Activated T-cell treated with anti-CD3 and anti-CD28 coated beads for 24 hours (primary cell): ENCODE measurements around the gene IL3RA.
"Not testable (repeated sequence)": the region's sequence is repeated elsewhere in the genome, so short reads cannot be mapped to it uniquely, and the experiment has no call there.

Experiments used
- DNase-seq: peaks from one replicate; pipeline ENCODE4 v3.0.0-alpha.2; 2020; ENCODE audit warnings: low read depth

Gene IL3RA

DNA sequence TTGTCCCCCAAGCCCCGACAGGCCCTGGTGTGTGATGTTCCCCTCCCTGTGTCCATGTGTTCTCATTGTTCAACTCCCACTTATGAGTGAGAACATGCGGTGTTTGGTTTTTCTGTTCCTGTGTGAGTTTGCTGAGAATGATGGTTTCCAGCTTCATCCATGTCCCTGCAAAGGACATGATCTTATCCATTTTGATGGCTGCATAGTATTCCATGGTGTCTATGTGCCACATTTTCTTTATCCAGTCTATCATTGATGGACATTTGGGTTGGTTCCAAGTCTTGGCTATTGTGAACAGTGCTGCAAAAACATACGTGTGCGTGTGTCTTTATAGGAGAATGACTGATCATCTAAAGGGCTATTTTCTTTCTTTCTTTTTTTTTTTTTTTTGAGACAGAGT is 4.2 kb upstream of the IL3RA start:
- not testable (repeated sequence) for DNase-seq

DNA sequence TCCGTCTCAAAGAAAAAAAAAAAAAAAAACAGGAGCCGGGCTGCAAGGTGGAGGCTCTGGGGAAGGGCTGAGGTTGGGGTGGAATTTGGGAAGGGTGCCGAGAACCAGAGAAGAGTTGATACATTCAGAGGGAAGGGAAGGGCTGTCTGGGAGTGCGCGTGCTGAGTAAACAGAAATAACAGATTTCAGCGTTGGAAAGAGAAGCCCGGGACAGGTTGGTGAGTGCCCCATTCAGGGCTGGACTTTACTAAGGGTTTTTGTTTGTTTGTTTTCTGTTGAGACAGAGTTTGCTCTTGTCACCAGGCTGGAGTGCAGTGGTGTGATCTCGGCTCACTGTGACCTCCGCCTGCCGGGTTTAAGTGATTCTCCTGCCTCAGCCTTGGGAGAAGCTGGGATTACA is 1.7 kb upstream of the IL3RA start:
- no peak for DNase-seq

DNA sequence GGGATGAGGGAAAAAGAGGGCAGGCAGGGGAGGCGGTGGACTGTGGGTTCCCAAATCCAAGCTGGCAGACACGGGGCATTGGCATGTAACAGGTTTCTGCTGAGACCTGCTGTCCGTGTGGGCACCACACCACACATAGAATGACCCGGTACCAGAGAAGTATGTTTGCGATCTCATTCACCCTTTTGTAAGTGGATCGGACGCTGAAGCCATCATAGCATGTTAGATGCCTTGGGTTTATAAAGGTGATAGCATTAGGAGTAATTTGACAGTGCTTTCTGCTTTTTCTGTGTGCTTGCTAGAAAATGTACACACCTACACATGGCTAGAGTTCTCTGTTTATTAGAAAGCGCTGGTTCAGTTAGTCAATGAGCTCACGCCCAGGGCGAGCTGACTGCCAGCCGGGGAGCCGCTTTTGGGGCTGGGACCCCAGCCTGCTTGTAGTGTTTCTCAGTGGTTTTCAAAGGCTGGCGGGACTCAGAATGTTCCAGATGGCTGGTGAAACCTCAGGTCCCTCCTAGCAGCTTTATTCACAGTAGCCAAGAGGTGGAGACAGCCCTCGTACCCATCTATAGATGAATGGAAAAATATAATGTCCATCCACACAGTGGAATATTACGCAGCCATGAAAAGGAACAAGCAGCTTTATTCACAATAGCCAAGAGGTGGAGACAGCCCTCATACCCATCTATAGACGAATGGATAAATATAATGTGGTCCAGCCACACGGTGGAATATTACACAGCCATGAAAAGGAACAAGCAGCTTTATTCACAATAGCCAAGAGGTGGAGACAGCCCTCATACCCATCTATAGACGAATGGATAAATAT is 579 bp downstream of the IL3RA start:
- DNase-seq = no peak

DNA sequence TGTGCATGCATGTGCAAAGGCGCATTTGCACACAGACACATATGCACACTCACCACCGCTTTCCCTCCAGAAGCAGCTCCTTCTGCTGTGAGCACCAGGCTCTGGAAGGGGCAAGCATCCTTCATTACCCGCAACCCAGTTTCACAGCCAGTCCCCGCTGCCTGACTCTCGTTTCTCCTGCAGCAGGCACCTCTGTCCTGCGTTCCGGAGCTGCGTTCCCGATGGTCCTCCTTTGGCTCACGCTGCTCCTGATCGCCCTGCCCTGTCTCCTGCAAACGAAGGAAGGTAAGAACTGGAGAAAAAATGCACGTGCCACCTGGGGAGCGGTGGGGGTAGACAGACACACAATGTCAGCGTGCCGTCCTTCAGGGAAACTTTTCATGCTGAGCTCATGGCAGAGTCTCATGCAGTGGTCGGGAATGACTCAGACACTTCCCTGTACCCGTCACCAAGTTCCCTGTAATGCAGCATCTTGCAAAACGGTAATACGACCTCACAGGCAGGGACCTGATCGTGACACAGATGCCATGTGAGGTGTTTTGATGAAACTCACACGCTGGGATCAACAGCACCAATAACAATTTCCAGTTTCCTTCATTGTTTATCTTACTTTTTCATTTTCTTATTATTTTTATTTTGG is 5.1 kb downstream of the IL3RA start:
- DNase-seq = no peak

DNA sequence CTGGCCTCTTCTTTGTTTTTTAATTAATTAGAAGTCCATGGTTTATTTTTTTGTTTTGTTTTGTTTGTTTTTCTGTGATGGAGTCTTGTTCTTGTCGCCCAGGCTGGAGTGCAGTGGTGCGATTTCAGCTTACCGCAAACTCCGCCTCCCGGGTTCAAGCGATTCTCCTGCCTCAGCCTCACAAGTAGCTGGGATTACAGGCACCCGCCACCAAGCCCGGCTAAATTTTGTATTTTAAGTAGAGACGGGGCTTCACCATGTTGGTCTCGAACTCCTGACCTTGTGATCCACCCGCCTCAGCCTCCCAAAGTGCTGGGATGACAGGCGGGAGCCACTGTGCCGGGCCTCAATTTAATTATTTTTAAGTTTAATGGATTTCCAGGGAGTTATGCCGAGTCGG is 13.0 kb downstream of the IL3RA start:
- not testable (repeated sequence) for DNase-seq

DNA sequence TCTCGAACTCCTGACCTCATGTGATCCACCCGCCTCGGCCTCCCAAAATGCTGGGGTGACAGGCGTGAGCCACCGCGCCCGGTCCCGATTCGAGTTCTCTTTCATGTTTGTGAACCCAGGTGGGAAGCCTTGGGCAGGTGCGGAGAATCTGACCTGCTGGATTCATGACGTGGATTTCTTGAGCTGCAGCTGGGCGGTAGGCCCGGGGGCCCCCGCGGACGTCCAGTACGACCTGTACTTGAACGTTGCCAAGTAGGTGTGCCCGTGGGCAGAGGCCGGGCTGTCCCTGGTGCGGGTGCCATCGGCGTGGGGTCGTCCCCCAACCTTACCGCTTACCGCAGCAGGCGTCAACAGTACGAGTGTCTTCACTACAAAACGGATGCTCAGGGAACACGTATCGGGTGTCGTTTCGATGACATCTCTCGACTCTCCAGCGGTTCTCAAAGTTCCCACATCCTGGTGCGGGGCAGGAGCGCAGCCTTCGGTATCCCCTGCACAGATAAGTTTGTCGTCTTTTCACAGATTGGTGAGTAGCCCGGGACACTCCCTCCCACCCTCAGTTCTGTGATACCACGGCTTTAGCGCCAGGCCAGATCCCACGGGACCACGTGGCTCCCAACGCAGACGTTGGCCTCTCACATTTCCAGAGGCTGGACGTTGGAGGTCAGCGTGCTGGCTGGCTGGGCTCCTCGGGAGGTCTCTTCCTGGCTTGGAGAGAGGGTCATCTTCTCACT is 15.6 kb downstream of the IL3RA start:
- DNase-seq = no peak

DNA sequence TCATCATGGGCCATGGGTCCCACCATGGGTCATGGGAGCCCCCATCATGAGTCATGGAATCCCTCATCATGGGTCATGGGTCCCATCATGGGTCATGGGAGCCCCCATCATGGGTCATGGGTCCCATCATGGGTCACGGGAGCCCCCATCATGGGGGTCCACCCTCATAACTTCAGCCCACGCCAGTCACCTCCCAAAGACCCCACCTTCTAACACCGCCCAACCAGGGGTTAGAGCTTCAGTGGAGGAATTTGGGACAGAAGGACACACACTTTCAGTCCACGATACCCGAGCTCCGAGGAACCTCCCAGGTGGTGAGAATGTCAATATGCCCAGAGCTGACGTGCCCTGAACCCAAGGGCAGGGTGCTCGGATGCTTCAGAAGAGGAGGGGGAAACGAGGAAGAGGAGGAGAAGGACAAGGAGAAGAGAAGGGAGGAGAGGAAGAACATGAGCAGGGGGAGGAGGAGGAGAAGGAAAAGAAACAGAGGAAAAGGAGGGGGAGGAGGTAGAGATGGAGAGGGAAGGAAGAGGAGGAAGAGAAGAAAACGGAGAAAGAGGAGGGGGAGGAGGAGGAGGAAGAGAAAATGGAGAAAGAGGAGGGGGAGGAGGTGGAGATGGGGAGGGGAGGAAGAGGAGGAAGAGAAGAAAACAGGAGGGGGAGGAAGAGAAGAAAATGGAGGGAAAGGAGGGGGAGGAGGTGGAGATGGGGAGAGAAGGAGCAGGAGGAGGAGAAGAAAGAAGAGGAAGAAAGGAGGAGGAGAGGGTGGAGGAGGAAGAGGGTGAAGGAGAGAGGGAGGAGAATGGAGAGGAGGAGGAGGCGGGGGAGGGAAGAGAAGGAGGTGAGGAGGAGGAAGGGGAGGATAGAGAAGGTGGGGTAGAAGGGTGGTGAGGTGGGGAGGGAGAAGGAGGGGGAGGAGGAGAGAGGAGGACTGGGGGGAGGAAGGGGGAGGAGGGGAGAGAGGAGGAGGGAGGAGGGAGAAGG is 17.7 kb downstream of the IL3RA start:
- DNase-seq = no peak

DNA sequence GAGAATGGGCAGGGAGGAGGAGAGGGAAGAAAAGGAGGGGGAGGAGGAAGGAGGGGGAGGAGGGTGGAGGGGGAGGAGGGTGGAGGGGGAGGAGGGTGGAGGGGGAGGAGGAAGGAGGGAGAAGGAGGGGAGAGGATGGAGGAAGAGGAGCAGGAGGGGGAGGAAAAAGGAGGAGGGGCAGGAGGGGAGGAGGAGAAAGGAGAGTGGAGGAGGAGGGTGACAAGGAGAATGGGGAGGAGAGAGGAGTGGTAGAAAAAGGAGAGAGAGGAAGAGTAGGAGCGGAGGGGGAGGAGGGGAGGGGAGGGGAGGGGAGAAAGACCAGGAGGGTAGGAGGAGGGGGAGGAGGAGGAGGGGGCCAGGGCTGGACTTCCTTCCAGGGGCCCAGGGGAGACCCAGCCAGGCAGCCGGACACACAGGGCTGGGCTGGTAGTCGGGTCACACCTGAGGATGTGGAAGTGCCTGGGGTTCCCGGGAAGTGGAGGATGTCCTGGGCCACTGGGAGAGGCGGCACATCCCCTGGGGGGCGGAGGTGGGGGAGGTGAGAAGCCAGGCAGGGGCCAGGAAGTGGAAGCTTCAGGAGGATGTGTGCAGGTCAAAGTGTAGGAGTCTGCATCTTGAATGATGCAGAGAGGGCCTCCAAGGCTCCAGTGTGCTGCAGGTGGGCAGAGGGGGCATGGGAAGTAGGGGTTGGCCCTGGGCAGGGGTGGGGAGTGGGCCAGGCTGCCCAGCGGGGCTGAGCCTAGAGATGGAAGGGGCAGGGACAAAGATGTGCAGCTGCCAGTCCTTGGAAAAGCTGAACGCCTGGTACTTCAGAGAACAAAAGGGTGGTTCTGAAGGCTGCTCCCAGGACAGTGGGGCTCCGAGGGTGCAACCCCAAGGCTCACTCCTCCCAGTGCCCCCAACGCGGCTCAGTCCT is 18.8 kb downstream of the IL3RA start:
- DNase-seq = no peak

DNA sequence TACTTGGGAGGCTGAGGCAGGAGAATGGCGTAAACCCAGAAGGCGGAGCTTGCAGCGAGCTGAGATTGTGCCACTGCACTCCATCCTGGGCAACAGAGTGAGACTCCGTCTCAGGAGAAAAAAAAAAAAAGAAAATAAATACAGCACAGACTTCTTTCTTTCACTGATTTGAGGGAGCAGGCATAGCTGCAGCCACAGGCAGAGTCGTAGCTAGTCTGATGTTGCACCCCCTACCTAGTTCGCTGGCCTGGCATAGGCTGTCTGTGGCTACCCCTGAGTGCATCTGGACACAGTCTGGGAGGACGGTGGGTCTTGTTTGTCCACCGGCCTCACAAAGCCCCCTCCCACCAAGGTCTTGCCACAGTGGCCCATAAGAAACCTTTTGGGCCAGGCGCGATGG is 21.4 kb downstream of the IL3RA start:
- DNase-seq = no peak

DNA sequence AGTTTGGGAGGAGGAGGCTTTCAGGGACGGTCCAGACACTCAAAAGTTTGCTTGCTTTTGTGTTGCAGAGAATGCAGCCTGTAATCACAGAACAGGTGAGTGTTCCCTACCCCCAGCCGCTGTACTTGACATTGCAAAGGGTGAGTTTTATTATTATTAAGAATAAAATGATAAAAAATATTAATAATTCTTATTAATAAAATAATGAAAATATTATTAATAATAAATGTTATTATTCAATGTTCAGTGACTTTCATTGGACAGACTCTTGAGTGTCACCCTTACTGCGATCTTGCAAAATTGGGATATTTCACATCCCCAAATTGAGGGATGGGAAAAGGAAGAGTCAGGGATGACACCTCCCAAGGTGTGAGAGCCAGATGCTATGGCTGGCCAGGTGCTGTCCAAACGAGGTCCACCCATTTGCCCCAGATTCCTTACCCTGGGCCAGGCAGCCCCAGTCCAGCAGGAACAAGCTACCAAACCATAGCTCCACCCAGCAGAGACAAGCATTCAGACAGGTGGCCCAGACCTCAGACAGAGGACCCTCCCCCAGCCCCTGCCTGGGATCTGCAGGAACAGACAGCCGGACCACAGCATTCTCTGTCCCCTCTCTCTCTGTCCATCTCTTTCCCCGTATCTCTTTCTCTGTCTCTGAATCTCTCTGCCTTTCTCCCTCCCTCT is 22.4 kb downstream of the IL3RA start:
- DNase-seq = no peak

DNA sequence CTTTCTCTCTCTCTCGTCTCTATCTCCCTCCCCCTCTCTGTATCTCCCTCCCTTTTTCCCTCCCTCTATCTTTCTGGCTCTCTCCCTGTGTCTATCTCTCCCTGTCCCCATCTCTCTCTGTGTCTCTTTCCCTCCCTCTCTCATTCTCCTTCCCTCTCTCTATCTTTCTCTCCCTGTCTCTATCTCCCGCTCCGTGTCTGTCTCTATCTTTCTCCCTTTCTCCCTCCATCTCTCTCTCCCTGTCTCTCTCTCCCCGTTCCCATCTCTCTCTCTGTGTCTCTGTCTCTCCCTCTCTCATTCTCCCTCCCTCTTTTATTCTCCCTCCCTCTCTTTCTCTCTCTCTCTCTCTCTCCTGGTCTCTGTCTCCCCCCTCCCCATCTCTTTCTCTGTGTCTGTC is 22.9 kb downstream of the IL3RA start:
- DNase-seq = no peak

DNA sequence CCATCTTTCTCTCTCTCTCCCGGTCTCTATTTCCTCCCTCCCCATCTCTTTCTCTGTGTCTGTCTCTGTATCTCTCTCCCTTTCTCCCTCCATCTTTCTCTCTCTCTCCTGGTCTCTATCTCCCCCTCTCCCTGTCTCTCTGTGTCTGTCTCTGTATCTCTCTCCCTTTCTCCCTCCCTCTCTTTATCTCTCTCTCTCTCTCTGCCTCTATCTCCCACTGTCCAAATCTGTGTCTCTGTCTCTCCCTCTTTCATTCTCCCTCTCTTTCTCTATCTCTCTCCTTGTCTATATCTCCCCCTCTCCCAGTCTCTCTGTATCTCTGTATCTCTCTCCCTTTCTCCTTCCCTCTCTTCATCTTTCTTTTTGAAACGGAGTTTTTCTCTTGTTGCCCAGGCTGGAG is 23.6 kb downstream of the IL3RA start:
- no peak for DNase-seq

DNA sequence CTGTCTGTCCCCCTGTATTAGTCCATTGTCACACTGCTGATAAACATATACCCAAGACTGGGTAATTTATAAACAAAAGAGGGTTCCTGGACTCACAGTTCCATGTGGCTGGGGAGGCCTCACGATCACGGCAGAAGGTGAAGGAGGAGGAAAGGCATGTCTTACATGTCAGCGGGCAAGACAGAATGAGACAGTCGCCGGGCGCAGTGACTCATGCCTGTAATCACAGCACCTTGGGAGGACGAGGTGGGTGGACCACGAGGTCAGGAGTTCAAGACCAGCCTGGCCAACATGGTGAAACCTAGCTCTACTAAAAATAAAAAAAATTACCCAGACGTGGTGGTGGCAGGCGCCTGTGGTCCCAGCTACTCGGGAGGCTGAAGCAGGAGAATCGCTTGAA is 24.7 kb downstream of the IL3RA start:
- no peak for DNase-seq

DNA sequence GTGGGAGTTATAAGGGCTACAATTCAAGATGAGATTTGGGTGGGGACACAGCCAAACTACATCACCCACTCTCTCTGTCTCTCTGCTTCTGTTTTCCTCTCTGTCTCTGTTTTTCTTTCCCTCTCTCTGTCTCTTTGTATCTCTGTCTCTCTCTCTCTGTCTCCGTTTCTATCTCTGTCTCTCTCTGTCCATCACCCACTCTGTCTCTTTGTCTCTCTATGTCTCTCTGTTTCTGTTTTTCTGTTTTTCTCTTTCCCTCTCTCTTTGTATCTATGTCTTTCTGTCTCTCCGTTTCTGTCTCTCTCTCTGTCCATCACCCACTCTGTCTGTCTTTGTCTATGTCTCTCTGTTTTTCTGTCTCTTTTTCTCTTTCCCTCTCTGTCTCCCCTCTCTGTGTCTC is 25.3 kb downstream of the IL3RA start:
- no peak for DNase-seq

DNA sequence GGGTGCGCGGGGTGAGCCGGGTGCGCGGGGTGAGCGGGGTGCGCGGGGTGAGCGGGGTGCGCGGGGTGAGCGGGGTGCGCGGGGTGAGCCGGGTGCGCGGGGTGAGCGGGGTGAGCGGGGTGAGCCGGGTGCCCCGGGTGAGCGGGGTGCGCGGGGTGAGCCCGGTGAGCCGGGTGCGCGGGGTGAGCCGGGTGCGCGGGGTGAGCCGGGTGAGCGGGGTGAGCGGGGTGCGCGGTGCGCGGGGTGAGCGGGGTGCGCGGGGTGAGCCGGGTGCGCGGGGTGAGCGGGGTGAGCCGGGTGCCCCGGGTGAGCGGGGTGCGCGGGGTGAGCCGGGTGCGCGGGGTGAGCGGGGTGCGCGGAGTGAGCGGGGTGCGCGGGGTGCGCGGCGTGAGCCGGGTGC is 29.8 kb downstream of the IL3RA start:
- not testable (repeated sequence) for DNase-seq

DNA sequence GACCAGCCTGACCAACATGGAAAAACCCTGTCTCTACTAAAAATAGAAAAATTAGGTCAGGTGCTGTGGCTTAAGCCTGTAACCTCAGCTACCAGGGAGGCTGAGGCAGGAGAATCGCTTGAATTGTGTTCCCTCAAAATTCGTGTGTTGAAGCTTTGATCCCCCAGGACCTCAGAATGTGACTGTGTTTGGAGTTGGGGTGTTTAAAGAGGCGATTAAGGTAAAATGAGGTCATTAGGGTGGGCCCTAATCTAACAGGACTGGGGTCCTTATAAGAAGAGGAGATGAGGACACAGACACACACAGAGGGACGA is 31.8 kb downstream of the IL3RA start:
- DNase-seq = no peak

DNA sequence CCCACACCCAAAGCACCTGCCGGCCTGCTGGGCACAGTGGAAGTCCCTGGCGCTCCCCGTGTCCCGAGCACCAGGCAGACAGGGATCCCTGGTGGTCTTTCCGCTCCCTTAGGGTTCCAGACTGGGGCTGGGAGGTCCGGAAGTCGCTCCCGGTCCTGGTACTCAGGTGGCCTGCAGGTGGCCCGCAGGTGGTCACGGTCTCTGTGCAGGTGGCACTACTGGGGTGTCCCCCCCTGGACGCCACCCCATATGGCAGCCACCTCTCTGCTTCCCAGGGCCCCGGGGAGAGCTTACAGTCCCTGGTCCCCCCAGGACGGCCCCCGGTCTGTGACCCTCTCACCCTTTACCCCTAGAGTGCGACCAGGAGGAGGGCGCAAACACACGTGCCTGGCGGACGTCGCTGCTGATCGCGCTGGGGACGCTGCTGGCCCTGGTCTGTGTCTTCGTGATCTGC is 41.7 kb downstream of the IL3RA start:
- no peak for DNase-seq

DNA sequence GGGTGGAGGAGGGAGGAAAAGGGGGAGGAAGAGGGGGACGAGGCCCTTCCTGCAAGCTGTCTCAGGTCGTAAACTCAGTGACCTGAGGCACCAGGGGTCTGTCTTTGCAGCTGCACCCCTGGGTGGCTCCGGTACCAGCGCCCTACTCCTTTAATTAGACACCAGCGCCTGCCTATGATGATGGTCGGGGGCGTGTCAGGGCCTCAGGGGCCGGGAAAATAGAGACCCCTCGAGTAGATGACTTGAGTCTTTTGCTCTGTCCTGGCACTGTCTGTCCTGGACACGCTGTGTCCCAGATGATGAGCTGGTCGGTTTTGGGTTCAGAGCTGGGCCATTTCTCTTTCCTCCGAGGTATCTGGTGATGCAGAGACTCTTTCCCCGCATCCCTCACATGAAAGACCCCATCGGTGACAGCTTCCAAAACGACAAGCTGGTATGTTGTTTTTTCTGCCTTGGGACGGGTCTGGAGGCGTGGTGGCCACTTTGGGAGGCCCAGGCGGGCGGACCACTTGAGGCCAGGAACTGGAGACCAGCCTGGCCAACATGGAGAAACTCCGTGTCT is 44.2 kb downstream of the IL3RA start:
- no peak for DNase-seq

DNA sequence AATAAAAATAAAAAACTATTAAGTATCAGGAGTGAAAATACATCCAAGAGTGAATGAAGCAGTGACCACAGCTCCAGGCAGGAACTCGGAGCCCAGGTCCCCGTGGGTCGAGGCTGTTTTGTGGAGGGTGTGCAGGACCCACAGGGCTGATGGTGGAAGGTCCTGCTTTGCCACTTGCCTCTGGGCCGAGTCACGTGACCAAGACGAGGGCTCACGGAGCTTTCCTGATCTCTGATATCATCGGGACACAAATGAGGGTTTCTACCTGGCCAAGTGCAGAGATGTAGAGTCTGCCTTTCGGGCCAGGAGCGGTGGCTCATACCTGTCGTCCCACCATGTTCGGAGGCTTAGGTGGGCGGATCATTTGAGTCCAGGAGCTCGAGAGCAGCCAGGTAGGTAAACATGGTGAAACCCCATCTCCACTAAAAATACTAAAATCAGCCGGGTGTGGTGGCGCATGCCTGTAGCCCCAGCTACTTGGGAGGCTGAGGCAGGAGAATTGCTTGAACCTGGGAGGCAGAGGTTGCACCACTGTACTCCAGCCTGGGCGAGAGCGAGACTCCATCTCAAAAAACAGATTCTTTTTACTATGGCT is 48.2 kb downstream of the IL3RA start:
- no peak for DNase-seq
